Stimulated activated CD8-positive, alpha-beta memory T cell treated with anti-CD3 and anti-CD28 coated beads, Interleukin-15, amount 100 ng/mL, for 24 hours (primary cell): Measurements from ENCODE around the gene CYB5B.

Source experiments
- DNase-seq: peaks from one replicate; pipeline ENCODE4 v3.0.0-alpha.2; 2020; ENCODE audit warnings: low read depth

Gene CYB5B, protein sequence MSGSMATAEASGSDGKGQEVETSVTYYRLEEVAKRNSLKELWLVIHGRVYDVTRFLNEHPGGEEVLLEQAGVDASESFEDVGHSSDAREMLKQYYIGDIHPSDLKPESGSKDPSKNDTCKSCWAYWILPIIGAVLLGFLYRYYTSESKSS

GRCh38 chr16:69424053-69424934 lies at the start of gene CYB5B:
CYB5B (plus strand) TSS chr16:69424619; CDS start chr16:69424684, 65 bp downstream.
- peak; percentile 62 for DNase-seq

GRCh38 chr16:69376393-69377059 lies 47.9 kb upstream of the CYB5B start:
- no peak for DNase-seq

- no peak for DNase-seq
Measured at GRCh38 chr16:69378036-69378435, 46.4 kb upstream of the CYB5B start.

- no peak for DNase-seq
Measured at GRCh38 chr16:69378760-69379159, 45.7 kb upstream of the CYB5B start.

- no peak for DNase-seq
Measured at GRCh38 chr16:69381231-69381630, 43.2 kb upstream of the CYB5B start.

DNA sequence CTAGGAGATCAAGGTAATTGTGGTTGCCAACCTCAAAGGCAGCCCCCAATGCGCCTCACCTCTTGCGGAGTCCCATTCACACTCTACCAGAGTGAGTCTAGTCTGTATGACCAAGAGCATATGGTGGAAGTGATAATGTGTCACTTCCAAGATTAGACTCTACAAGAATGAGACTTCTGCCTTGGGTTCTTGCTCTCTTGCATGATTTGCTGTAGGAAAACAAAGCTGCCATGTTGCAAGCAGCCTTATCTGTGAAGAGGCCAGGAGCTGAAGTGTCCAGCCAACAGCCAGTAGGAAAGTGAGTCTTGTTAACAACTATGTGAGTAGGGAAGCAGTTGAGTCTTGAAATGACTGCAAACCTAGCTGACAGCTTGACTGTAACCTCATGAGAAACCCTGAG lies 42.0 kb upstream of the CYB5B start:
- DNase-seq = no peak

GRCh38 chr16:69384974-69385373 lies 39.4 kb upstream of the CYB5B start:
- DNase-seq = no peak

GRCh38 chr16:69386596-69386995 lies 37.8 kb upstream of the CYB5B start:
- DNase-seq = no peak

DNA sequence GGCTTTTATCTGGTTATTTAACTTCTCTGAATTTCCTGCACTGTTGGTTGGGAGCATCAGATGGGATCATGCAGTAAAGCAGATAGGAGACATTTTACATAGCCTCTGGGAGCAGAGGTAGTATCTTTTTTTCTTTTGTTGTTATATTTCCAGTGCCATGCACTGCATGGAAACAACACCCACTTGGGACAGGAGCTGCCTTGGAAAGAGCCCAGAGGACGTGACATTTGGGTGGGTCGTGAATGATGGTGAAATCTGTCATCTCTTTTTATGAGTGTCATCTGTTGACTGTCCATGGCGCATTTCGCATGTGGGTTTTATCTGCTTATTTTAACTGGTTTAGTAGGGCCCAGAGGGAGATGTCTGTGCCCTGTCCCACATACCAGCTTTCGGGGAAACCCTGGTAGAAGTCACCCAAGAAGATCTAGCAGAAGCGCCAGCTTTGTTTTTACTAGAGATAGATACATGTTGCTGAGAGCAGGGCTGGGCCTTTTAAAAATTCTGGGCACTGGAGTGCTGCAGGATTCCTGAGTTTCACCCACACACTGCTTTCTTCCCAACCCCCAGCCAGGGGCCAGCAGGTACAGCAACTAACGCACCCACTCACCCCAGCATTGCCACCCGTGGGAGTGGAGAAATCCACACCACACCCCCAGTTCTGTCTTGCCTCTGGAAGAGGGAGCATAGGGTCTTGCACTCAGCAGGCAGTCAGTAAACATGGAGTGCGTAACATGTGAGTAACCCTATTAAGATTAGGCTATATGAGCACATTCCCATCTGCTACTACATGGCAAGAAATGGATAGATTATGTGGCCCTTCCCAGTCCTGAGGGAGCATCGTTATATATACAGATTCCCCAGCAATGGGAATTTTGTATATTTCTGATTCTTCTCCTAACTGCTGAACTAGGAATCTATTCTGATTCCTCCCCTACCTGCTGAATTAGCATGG lies 30.2 kb upstream of the CYB5B start:
- DNase-seq = no peak

GRCh38 chr16:69395859-69396186 lies 28.6 kb upstream of the CYB5B start:
- no peak for DNase-seq

DNA sequence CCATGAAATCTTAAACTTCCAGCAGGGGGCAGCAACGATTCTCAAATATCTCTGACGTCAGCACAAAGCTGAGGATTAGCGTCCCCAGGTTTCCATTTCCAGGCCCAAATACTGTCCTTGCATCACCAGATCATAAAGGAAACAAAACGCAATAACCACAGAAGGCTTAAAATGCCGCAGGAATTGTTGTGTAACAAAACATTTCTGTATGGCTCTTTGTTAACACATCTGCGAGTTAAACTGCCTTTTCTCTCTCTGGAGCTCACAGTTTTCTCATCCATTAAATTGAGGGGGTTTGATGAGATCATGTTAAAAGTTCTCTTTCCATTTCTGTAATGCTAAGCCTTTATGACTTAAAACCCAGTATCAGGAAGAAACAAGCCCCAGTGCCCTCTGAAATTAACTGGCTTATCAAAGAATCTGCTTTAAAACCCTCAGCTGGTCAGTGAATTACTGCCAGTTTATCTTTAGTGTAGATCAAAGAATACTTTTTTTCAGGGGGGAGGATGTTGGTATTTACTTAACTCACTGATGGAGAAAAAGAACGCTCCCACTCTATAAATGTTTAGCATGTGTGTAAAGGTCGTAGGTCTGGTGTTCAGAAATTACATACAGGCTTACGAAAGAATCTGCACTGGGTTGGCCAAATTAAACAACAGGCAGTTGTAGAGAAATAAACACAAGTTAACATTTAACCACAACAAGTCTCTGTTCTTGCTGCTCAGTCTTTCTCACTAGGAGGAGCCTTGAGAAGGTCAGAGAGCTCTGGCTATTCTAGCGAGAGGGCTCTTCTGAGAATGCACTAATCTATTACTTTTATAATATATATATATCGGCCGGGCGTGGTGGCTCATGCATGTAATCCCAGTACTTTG lies 28.0 kb upstream of the CYB5B start:
- peak; percentile 30 for DNase-seq

DNA sequence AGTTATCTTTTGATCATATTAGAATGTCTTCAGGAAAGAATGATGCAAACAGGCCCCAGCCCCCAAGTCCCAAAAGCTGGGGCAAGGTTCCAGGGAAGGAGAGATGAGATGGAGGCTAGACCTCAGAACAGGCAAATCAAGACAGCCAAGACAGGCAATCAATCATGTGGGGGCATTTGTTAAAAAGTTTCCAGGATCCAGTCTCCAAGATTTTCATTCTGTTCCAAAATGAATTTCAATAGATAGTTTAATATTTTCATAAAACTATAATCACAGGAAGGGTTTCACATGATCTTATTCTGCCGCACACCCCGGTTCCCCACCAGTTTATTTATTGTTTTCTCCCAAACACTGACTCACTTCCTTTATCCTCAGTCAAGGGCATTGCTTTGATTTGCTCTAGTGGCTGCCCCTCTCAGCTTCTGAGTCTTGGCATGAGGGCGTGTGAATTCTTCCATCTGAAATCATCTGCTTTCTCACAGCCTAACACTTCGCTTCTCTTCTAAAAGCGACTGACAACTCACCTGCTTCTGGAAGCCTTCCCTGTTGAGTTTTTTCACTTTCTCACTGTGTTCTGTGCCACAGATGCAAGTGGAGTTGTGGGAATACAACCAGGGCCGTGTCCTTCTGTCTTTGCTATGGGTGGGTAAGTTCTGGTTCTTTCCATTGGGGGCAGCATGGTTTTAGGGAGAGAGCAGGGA lies 26.4 kb upstream of the CYB5B start:
- DNase-seq = no peak

- no peak for DNase-seq
Measured at GRCh38 chr16:69399361-69399760, 25.1 kb upstream of the CYB5B start.

DNA sequence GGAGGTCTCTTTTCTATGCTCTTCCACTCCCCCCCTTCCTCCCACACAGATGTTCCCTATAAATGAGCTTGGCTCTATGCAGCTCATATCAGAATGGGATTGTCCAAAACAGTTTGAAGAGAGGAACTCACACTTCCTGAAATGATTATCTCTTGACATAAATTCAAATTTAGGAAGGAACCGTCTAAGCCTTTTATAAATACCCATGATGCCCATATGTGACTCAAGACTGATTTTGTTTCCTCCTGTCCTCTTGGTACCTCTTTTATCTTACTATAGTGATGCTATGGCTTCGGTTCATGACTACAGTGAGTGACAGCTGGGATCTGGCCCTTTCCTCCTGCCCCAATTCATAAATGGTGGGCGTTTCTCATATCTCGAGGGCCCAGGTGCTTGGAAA lies 22.0 kb upstream of the CYB5B start:
- no peak for DNase-seq

GRCh38 chr16:69404275-69404805 lies 20.1 kb upstream of the CYB5B start:
- no peak for DNase-seq

DNA sequence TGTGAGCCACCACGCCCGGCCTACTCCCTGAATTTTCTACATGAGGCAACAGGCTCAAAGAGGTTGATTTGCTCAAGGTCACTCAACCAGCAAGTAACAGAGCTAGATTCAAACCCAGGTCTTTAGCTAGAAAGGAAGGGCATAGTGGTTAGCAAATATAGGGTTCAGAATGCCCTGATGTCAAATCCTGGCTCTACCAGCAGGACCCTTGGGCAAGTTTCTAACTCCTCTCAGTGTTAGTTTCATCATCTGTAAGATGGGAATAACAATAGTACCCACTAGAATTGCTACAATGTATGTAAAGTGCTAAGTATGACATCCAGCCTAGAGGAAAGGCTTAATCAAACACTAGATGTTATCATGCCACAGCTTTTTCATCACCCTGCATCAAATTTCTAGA lies 19.1 kb upstream of the CYB5B start:
- no peak for DNase-seq

DNA sequence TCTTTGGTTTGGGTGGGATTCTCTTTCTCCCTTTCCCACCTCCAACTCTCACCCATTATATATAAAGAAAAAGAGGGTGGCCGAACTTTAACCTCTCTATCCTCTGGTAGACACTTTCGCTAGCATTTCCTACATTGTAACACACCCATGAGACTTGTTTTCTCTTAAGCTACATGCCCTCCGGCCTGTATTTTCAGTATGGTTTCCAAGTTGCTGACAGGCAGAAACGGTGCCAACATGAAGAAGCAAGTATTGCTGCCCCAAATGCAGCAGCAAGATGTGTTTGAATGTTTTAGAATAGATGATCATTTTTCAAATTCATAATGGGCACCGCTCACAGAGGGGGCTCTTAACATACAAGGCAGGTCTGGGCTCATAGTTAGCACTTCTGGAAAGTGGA lies 18.7 kb upstream of the CYB5B start:
- no peak for DNase-seq

GRCh38 chr16:69406780-69407331 lies 17.6 kb upstream of the CYB5B start:
- no peak for DNase-seq

GRCh38 chr16:69407702-69408323 lies 16.6 kb upstream of the CYB5B start:
- no peak for DNase-seq
